Stimulated activated CD8-positive, alpha-beta memory T cell treated with anti-CD3 and anti-CD28 coated beads, Interleukin-2, amount 100 ng/mL, for 1 hour (primary cell): ENCODE measurements around the gene GZMA.

Experiments used
- DNase-seq, 2 donors: peaks; one replicate each; pipeline ENCODE4 v3.0.0-alpha.2; 2020; ENCODE audit warnings: low read depth in 2 of 2

Gene GZMA

GRCh38 chr5:55110217-55110616 lies 7.8 kb downstream of the GZMA start:
- no peak for DNase-seq

- no peak for DNase-seq
Observed at GRCh38 chr5:55113327-55113726, 10.9 kb downstream of the GZMA start.

- DNase-seq: no peak
Observed at GRCh38 chr5:55114061-55114460, 11.6 kb downstream of the GZMA start.

- DNase-seq: no peak
Observed at GRCh38 chr5:55123365-55123764, 20.9 kb downstream of the GZMA start.

GRCh38 chr5:55134053-55134722 lies 31.7 kb downstream of the GZMA start:
- no peak for DNase-seq

- DNase-seq: no peak
Observed at GRCh38 chr5:55136521-55136920, 34.1 kb downstream of the GZMA start.

- DNase-seq: no peak
Observed at GRCh38 chr5:55140908-55141665, 38.6 kb downstream of the GZMA start.

- DNase-seq: no peak
Observed at GRCh38 chr5:55141945-55142690, 39.7 kb downstream of the GZMA start.

GRCh38 chr5:55143624-55144023 lies 41.2 kb downstream of the GZMA start:
- no peak for DNase-seq

- DNase-seq: no peak
Observed at GRCh38 chr5:55146080-55146479, 43.6 kb downstream of the GZMA start.

GRCh38 chr5:55146543-55147151 lies 44.2 kb downstream of the GZMA start:
- DNase-seq: peak; percentile 55 to 66

- DNase-seq: no peak
Observed at GRCh38 chr5:55149308-55149795, 46.9 kb downstream of the GZMA start.

- DNase-seq: no peak
Observed at GRCh38 chr5:55151923-55152842, 49.7 kb downstream of the GZMA start.

- DNase-seq: no peak
Observed at GRCh38 chr5:55154873-55155272, 52.4 kb downstream of the GZMA start.
